IPS DF 6.9 (cell line): ENCODE data around the gene NXN.
"Not testable (repeated sequence)": the region's sequence is repeated elsewhere in the genome, so short reads cannot be mapped to it uniquely, and the experiment has no call there.

Experiments
- DNase-seq: peaks from one replicate; pipeline ENCODE4 v3.0.0-alpha.2; 2013; ENCODE audit warnings: low read depth, low spot score
- H3K27ac ChIP-seq: one replicate; pipeline ENCODE4 v1.5.1; 2013; ENCODE audit warnings: low read length, control low read depth
- H3K27me3 ChIP-seq: 2 replicates; pipeline ENCODE4 v1.6.1; 2013; ENCODE audit warnings: mild to moderate bottlenecking, low read length; ENCODE audit not compliant: control insufficient read depth, insufficient read depth
- H3K36me3 ChIP-seq: 2 replicates; pipeline ENCODE4 v1.6.1; 2013; ENCODE audit warnings: low read length; ENCODE audit not compliant: control insufficient read depth, insufficient read depth
- H3K4me1 ChIP-seq: 2 replicates; pipeline ENCODE4 v1.6.1; 2013; ENCODE audit warnings: low read length; ENCODE audit not compliant: control insufficient read depth, insufficient read depth
- H3K4me3 ChIP-seq: 2 replicates; pipeline ENCODE4 v1.5.1; 2013; ENCODE audit warnings: mild to moderate bottlenecking, low read length
- H3K9me3 ChIP-seq: 2 replicates; pipeline ENCODE4 v1.6.1; 2013; ENCODE audit warnings: low read length, inconsistent platforms; ENCODE audit not compliant: control insufficient read depth, insufficient read depth
- WGBS: extraction: QIAGEN DNeasy Blood & Tissue Kit; methylation state at CpG from one replicate; pipeline ENCODE4 v1.1.7; 2013; ENCODE audit warnings: mixed read lengths, missing lambda C conversion rate; ENCODE audit not compliant: insufficient read length, insufficient coverage; 5-methylcytosine and 5-hydroxymethylcytosine counted together

NXN gene

DNA sequence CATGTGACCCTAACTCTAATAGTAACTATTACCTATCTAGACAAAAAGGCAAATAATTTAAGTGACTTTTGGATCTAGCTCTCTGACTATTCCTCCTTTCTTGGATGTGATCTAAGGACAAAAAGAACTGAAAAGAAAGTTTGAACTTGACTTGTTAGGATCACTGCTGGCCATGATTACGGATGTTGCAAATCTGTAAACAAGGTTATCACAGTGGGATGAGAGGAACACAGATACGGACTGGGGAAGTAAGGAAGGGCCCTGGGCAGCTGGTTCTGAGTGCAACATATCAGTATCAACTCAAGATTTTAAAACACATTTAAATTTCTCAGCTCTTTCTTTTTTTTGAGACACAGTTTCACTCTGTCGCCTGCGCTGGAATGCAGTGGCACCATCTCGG lies 118.8 kb downstream of the NXN start:
- WGBS, result no CpG with 5 or more reads among the region's 5 CpGs
- H3K4me3 ChIP-seq, result no peak overlapping the region
- no peaks in the 10 kb centered on the region for H3K27me3 ChIP-seq
- H3K4me1 ChIP-seq, result no peaks in the 10 kb centered on the region
- no peak overlapping the region for H3K27ac ChIP-seq
- H3K9me3 ChIP-seq, result no peaks in the 10 kb centered on the region
- DNase-seq, result no peak
- 0 out of 2 replicates have a peak, but pooled peaks cover 3% of the 10 kb centered on the region for H3K36me3 ChIP-seq

DNA sequence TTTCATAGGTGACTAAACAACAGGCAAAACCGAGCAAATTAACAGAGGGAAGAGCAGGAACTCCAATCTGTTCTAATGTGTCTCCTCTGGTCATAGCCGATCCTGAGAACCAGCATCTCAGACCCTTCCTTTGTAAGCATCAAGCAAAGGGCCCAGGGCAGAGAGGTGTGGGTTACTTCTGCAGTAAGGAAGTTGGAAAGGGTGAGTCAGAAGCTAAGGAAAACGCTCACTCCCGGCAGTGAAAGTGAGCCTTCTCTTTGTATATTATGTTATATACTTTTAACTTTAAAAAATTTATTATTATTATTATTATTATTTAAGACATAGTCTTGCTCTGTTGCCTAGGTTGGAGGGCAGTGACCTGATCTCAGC lies 119.8 kb downstream of the NXN start:
- no peak for DNase-seq
- H3K27ac ChIP-seq, result no peak overlapping the region
- H3K36me3 ChIP-seq, result 0 out of 2 replicates have a peak, but pooled peaks cover 3% of the 10 kb centered on the region
- H3K9me3 ChIP-seq, result no peaks in the 10 kb centered on the region
- no peaks in the 10 kb centered on the region for H3K4me1 ChIP-seq
- no peak overlapping the region for H3K4me3 ChIP-seq
- no peaks in the 10 kb centered on the region for H3K27me3 ChIP-seq
- WGBS, result no CpG with 5 or more reads among the region's 4 CpGs

DNA sequence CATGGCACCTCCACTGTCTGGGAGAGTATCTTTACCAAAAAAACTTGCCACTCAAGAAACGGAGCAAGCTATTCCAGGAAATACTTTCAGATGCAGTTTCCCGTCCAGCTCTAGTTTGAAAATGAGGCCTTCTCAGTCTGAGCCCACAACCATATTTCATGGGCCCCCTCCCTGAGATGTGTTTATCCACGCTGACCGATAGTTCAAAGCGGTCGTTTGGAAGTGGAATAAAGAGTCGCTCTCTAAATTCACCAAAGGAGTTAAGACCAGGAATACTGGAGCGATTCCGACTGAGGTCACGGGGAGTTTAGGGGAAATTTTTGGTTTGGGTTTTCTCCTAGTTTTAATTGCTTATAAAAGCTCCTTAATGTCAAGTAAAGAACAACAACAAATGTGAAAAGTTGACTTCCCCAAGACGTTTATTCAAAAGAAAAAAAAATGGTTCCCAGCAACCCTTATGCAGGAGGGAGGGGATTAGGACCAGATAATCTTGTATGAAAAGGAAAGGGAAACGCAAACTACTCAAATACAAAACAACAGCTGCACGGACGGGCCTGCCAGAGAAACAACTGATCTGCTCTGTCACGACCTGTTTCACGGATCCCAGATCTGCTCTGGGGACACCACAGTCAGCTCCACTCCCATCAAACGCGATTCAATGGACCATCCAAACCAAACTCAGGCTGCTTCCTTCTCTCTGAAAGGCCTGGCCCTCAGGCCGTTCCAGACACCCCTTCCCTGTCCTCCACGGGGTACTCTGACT lies 120.3 kb downstream of the NXN start:
- Histone ChIP-seq H3K4me1 (no peaks in the 10 kb centered on the region), H3K4me3 (no peak overlapping the region), H3K36me3 (0 out of 2 replicates have a peak, but pooled peaks cover 3% of the 10 kb centered on the region), H3K9me3 (no peaks in the 10 kb centered on the region), H3K27me3 (no peaks in the 10 kb centered on the region), H3K27ac (no peak overlapping the region)
- WGBS, result no CpG with 5 or more reads among the region's 20 CpGs
- no peak for DNase-seq

DNA sequence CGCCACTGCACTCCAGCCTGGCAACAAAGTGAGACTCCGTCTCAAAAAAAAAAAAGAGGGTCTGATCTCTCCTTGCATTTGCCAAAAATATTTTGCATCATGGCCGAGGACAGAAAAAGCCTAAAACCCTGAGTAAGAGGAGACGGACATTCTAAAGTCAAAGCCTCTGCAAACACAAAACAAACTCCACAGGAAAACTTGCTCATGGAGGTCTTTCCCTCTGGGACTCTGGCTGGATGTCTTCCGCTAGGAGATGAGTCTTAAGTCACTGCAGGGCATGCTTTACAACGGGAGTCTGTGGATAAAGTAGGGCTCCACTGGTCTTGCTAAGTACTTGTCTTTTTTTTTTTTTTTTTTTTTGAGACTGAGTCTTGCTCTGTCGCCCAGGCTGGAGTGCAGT lies 123.4 kb downstream of the NXN start:
- H3K9me3 ChIP-seq, result no peaks in the 10 kb centered on the region
- H3K27ac ChIP-seq, result no peak overlapping the region
- DNase-seq, result no peak
- H3K4me3 ChIP-seq, result no peak overlapping the region
- no peaks in the 10 kb centered on the region for H3K36me3 ChIP-seq
- peaks cover 2% of the 10 kb centered on the region; the same call in 1 of the 2 replicates for H3K4me1 ChIP-seq
- no CpG with 5 or more reads among the region's 7 CpGs for WGBS
- no peaks in the 10 kb centered on the region for H3K27me3 ChIP-seq

DNA sequence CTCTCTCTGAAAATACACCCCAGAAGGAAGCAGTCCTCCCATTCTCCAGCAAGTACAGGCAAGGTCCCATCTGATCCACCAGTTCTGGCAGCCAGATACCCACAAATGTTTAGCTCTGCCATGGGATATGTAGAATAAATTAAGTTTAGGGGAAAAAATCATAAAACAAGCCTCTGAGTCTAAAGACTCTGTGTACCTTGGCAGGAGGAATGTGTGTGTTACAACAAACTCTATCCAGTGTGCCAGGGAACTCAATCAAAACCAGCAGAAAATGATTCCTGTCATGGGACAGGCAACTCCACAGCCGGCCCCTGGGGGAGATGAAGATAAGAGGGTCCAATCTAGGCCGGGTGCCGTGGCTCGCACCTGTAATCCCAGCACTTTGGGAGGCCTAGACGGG lies 124.0 kb downstream of the NXN start:
- H3K27ac ChIP-seq, result no peak overlapping the region

DNA sequence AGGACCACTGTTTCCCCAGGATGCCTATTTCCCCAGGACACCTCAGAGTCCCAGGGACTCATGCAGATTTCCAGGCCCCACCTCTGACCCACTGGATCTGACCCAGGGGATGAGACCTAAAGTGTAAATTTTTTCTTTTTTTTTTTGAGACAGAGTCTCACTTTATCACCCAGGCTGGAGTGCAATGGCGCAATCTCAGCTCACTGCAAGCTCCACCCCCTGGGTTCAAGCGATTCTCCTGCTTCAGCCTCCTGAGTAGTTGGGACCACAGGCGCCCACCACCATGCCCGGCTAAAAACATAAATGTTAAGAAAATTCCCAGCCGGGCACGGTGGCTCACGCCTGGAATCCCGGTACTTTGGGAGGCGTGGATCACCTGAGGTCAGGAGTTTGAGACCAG lies 126.7 kb downstream of the NXN start:
- H3K27ac ChIP-seq, DNase-seq, H3K4me3 ChIP-seq, H3K9me3 ChIP-seq, H3K36me3 ChIP-seq, H3K4me1 ChIP-seq, H3K27me3 ChIP-seq: not testable (repeated sequence)
- no CpG with 5 or more reads among the region's 9 CpGs for WGBS

More for the DNA sequence above, 124.0 kb downstream of the NXN start:
- no CpG with 5 or more reads among the region's 5 CpGs for WGBS
- H3K4me1 ChIP-seq, result peaks cover 2% of the 10 kb centered on the region; the same call in 1 of the 2 replicates
- H3K9me3 ChIP-seq, result no peaks in the 10 kb centered on the region
- no peaks in the 10 kb centered on the region for H3K36me3 ChIP-seq
- H3K4me3 ChIP-seq, result no peak overlapping the region
- H3K27me3 ChIP-seq, result no peaks in the 10 kb centered on the region
- no peak for DNase-seq

DNA sequence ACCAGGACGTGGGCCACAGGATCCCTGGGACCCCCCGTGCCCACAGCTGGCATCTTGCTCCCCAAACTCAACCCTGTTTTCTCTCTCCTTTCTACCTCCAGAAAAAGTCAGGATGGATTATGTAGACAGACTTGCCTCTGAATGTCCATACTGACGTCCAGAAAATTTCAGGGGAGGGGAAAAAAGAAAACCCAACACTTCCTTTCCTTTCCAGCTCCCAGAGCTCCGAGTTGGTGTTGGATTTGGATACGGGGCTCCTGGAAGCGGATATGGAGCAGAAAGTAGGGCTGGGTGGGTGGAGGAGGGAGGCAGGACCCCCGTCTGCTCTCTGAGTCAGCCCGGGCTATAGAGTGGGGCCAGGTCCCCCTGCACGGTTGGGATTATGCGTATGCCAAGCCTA lies 127.2 kb downstream of the NXN start:
- no CpG with 5 or more reads among the region's 10 CpGs for WGBS
- Histone ChIP-seq H3K4me1 (peaks cover 4% of the 10 kb centered on the region), H3K9me3 (no peaks in the 10 kb centered on the region), H3K27me3 (no peaks in the 10 kb centered on the region), H3K4me3 (no peak overlapping the region), H3K27ac (no peak overlapping the region), H3K36me3 (no peaks in the 10 kb centered on the region)
- no peak for DNase-seq

DNA sequence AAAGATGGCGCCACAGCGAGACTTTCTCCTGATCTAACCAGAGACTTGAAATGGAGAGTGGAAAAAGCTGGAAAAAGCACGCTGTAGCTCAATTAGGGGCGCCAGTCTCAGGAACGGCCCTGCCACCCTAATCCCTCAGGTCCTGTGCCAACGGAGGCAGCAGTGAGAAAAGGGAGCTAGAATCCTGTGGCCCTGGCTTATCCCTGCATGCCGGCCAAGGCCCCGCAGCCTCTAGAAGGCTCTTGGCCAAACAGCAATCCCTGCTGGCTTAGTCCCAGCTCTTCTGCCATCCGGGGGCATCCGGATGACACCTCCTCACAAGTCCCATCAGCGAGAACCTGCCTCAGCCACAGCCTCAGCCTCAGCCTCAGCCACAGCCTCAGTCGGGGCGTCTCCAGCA lies 127.7 kb downstream of the NXN start:
- Histone ChIP-seq H3K27me3 (no peaks in the 10 kb centered on the region), H3K4me3 (no peak overlapping the region), H3K36me3 (no peaks in the 10 kb centered on the region), H3K9me3 (no peaks in the 10 kb centered on the region), H3K27ac (no peak overlapping the region), H3K4me1 (peaks cover 4% of the 10 kb centered on the region)
- no CpG with 5 or more reads among the region's 13 CpGs for WGBS
- no peak for DNase-seq

DNA sequence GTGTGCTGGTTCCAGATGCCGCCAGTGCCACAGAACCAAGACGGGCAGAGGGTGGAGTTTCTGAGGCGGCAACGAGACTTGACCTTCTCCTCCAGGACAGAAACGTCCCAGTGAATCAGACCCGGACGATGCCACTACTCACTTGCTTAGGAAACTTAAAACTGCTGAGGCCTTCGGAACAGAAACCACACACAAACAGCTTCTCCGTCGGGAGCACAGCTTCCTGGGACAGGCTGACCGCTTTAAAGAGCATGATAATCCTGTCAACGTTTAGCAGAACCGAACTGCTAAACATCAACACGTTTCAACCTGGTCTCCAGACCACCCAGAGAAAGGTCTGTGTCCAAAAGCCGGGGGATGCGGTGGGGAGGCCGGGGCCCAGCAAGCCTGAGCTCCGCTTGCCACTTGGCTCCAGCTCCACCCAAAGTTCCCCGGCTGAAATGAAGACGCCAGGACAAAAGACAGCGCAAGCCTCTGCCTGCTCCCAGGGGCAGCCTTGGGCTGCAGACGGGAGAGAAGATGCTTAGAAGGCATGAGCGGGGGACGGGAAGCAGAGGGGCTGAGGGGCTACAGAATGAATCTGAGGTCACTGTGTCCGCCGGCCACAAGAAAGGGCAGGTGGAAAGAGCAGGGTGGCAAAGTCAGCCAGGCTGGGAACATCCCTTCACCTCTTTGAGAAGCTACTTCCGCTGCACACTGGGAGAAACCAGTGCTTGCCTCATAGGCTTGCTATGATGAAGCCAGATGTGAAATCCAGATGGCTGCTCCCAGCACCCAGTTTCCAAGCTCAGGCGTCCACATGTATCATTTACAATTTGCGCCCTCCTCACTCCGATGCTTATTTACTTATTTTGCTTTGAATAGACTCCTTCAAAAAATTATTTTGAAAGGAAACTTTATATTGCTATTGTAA lies 128.5 kb downstream of the NXN start:
- H3K4me3 ChIP-seq, result no peak overlapping the region
- H3K27ac ChIP-seq, result no peak overlapping the region
- H3K36me3 ChIP-seq, result no peaks in the 10 kb centered on the region
- peaks cover 4% of the 10 kb centered on the region for H3K4me1 ChIP-seq
- no peaks in the 10 kb centered on the region for H3K9me3 ChIP-seq
- no peaks in the 10 kb centered on the region for H3K27me3 ChIP-seq
- no CpG with 5 or more reads among the region's 30 CpGs for WGBS
- DNase-seq, result no peak

DNA sequence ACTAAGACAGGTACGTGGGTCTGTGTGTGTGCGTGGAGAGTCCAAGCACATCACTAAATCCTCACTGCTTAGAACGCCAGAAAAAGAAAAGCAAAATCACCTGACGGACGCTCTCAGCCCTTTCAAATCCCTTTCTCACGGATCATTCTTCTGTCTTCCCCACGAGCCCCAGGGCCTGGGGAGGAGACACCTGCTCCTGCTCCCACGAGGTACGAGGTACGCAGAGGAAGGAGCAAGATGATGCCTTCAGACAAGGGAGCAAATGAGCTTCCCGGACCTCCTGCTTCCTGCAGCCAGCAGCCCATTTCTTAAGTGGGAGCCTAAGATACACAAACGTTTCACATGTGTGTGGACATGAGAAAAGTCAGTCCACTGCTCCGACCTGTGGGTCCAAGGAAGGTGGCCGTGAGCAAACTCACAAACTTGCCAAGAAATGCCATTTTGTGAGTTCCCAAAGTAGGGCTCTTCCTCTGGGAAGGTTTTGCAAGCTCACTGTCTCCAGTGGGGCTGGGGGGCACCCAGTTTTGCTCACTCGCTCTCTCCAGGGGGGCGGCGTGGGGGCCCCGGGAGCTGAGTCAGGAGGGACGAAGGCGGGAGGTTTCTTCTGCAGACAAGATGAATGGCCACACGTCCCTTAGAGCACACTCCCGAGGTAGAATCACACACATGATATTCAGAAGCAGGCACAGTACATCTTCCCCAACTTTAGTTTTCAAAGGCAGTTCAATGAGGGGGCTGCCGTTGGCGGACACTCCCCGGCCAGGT lies 129.3 kb downstream of the NXN start:
- no peaks in the 10 kb centered on the region for H3K27me3 ChIP-seq
- no CpG with 5 or more reads among the region's 25 CpGs for WGBS
- H3K27ac ChIP-seq, result no peak overlapping the region

More for the DNA sequence above, 129.3 kb downstream of the NXN start:
- Histone ChIP-seq H3K36me3 (no peaks in the 10 kb centered on the region), H3K9me3 (no peaks in the 10 kb centered on the region), H3K4me3 (no peak overlapping the region), H3K4me1 (peaks cover 4% of the 10 kb centered on the region)
- no peak for DNase-seq
